Activated T-helper 17 cell treated with anti-CD3 and anti-CD28 coated beads, Interleukin-2, amount 50 U/mL, for 72 hours (primary cell): ENCODE measurements around the gene FUOM. TPM values are rescaled to one million over a fixed set of nuclear protein-coding genes. Genes with fewer than 3 reads are reported as not detected.

Experiments
- total RNA-seq, 2 donors: library from RNA; stranded (reverse); gene quantifications; one replicate each; pipeline ENCODE4 v1.2.3, GENCODE V29; 2022

The FUOM gene
- total RNA-seq, 2 donors from 2014 or later = 13.8 to 21.9 TPM

Other genes starting within 250 kb of the FUOM start
- under 1 TPM; 0.19 to 0.26 TPM for gene KNDC1, start 197.8 kb downstream of the FUOM start, total RNA-seq
- gene UTF1, start 127.8 kb downstream of the FUOM start, total RNA-seq = not detected
- gene VENTX, start 120.2 kb downstream of the FUOM start, total RNA-seq = under 1 TPM in 1 of 2 donors, not detected in 1; 0.21 TPM
- 100 to 1,000 TPM in 1 of 2 donors, 10 to 100 TPM in 1; 83.7 to 336 TPM for gene ADAM8, start 81.2 kb downstream of the FUOM start, total RNA-seq
- gene TUBGCP2, start 49.1 kb downstream of the FUOM start, total RNA-seq = 10 to 100 TPM; 47.8 to 55.8 TPM
- 10 to 100 TPM; 52.8 to 74.2 TPM for gene ZNF511, start 49.1 kb downstream of the FUOM start, total RNA-seq
- not detected for gene CALY, start 21.1 kb downstream of the FUOM start, total RNA-seq
- not detected for gene PRAP1, start 10.6 kb downstream of the FUOM start, total RNA-seq
- gene ECHS1, start 15.3 kb upstream of the FUOM start, total RNA-seq = 10 to 100 TPM; 61.3 to 73.8 TPM
- gene PAOX, start 21.2 kb upstream of the FUOM start, total RNA-seq = 1 to 10 TPM; 3.0 to 9.2 TPM
- 10 to 100 TPM; 38.9 to 58.8 TPM for gene MTG1, start 36.1 kb upstream of the FUOM start, total RNA-seq
- not detected for gene SPRN, start 66.6 kb upstream of the FUOM start, total RNA-seq
- 10 to 100 TPM in 1 of 2 donors, 1 to 10 TPM in 1; 7.2 to 17.3 TPM for gene SCART1, start 95.9 kb upstream of the FUOM start, total RNA-seq
- 1 to 10 TPM; 1.4 to 5.4 TPM for gene CYP2E1, start 169.3 kb upstream of the FUOM start, total RNA-seq
- gene SYCE1, start 207.6 kb upstream of the FUOM start, total RNA-seq = under 1 TPM; 0.29 to 0.69 TPM